Stimulated activated CD8-positive, alpha-beta memory T cell treated with anti-CD3 and anti-CD28 coated beads, Interleukin-7, amount 100 ng/mL, for 24 hours (primary cell): Measurements from ENCODE around the gene TMEM40.
A peak's percentile ranks its signal among the peaks of the same experiment; 100 is the strongest.
"Not testable (repeated sequence)": the region's sequence is repeated elsewhere in the genome, so short reads cannot be mapped to it uniquely, and the experiment has no call there.

Experiments
- DNase-seq: peaks from one replicate; pipeline ENCODE4 v3.0.0-alpha.2; 2020; ENCODE audit warnings: low read depth

TMEM40 gene

DNA sequence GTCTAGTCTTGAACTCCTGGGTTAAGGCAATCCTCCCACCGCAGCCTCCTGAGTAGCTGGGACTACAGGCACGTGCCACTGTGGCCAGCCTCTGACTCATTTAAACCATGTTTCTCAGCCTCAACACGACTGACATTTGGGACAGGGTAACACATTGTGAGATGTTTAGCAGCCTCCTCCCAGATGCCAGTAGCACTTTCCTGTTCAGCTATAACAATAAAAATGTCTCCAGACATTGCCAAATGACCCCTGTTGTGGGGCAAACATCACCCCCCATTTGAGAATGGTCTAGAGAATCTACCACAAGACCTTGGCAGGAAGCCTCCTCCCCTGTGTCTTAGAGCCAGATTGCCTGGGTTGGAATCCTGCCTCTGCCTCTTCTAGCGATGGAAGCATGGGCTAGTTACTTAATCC lies 8.4 kb downstream of the TMEM40 start:
- DNase-seq, result no peak

DNA sequence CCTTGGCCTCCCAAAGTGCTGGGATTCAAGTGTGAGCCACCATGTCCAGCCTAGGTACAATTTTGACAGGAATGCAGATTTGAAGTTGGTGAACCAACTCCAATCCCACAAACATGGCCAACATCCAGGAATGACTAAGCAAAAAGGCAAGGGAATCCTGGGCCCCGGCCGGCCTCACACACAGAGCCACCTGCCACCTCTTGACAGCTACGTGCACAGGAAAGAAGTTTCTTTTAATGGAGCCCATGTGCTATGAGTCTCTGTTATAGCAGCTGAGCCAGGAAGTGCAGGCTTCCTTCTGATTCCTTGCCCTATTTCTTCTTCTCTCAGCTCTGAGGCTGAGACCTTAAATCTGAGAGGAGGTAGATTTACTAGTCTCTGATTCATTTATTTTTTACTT lies 8.8 kb downstream of the TMEM40 start:
- no peak for DNase-seq

DNA sequence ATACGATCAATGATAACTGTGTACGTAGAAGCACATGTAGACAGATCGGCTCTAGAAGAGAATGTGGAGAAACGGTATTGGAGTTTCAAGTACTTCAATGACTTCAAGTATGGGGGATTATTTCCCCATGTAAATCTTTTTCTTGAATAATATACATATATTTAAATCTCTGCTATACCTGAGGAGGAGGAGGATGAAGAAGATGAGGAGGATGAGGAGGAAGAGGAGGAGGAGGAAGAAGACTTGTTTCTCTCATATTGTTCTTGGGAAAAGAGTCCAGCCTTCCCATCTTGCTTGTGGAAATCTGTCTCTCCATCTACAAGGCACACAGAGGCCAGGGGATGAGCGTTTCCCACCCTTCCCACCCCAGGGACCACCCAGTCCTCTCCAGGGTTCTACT lies 10.6 kb downstream of the TMEM40 start:
- DNase-seq, result no peak

DNA sequence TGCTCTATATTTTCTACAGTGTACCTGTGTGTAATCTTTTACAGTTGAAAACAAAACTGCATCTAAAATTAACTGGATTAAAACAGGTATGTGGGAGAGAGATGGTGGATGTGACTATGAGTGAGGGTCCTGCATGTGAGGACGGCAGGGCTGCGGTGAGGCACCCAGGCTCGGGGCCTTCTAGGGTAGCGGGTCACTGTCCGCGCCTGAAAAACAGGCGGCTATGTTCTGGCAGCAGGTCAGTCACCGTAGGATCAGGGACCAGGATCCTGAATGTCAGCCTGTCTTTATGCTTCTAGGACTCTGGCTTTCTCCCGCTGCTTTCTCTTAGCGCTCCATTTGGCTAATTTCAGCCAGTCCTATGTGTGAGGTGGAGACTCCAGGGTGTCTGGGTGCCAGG lies 12.6 kb downstream of the TMEM40 start:
- DNase-seq, result no peak

DNA sequence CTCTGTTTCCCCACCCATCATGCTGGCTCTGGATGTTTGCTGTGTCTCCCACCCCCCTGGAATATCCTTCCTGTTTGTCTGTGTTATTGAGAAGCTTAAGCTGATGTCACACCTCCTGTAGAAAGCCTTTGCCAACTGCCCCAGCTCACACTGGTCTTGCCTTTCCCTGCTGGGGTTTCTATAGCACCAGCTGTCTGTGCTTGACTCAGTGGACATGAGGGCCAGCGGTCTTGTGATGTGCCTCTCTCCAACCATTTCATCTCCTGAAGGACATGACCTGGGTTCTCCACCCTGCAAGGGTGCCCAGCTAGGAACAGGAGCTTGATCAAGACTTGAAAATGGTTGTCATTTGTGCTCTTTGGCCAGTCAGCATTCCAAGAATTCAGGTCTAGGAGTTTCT lies 14.7 kb downstream of the TMEM40 start:
- DNase-seq, result no peak

DNA sequence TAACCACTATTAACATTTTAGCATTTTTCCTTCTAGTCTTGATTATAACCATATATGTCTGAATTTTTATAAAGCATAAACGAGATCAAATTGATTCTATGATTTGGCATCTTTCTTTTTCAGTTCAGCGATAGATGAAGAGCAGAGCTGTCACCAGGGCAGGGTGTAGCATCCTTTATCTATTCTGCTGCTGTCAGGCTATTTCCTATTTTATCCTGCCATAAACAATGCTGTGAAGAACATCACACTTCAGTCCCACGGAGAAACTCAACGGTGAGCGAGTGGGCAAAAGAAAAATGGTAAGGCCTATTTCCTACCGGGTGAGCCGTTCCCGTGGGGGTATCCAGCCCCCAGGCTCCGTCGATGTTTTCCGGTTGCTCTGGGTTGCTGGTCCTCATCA lies 15.5 kb downstream of the TMEM40 start:
- no peak for DNase-seq

DNA sequence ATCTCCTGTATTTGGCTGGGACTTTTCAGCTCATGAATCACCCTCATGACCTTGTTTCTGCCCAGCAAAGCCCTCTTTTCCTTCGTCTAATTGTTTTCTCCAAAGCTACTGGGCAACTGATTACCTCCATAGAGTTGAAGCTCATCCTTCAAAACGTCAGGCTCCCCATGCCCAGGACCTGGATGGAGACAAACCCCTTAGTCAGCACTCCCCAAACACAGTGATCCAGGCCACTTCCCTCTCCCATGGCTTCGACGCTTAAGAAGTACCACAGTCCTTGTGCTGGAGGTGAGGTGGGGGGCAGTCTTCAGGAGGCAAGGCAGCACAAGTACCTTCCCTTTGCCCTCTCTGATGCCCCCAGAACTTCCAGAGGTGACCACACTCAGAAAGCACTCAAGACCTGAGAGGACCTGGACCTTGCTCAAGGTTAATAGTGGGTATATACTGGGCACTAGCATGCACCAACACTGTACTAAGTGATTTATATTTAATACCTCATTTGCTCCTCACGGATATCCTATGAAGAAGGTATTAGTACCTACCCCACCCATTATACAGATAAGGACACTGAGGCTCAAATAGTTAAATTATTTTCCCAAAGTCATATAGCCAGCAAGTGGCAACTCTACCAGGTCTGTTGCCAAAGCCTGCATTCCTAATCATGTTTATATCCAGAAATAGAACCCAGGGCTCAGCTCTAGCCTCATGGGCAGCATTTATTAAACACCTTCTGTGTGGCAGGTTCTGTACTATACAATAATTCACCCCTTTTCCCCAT lies 16.5 kb downstream of the TMEM40 start:
- no peak for DNase-seq

DNA sequence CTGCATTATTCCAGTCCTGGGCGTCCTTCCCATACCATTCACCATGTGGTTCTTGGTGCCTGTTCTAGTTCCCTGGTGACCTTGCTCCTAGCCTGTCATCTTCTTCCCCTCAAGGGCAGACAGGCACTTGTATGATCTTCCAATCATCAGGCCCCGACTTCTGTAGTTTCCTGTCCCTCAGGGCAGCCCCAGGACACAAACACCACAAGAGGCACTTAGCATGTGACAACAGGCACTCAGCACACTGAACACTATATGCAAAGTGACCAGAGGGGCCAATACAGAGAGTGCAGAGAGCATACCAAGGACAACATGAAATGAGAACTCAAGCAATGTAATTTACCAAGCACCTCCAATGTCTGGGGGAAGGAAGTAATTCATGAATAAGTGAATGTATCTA lies 17.9 kb downstream of the TMEM40 start:
- DNase-seq, result no peak

DNA sequence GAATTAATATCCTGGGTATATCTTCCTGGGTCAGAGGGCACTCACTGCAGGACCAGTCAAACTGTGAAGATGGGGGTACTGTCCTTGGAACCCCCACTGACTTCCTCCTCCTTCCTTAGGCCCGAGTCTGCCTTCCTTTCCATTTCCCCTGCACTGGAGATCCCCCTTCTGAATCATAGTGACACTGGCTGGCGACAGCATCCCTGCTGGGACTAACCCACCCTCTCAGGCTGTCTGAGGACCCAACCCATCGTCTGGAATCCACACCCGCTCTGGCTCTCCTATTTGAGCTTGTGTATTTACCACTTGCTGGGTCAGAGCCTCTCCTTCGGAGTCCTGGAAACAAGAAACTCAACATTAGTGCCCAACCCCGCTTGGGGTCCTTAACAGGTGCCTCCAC lies 21.2 kb downstream of the TMEM40 start:
- no peak for DNase-seq

DNA sequence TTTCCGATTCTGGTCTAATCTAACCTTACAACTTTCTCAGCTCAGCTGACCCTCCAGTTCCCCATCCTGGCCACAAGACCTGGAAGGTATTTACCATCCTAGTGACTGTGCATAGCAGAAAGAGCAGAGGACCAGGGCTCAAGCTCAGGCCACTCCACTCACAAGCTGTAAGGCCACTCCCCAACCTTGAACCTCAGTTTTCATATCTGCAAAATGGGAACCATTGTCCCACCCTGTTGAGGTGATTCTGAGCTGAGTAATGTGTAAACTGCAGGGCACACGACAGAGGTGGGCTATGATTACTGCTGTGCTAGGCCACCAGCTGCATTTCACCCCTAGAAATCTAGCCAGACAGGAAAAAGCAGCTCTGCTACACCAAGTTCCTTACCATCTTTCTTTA lies 21.7 kb downstream of the TMEM40 start:
- DNase-seq, result no peak

DNA sequence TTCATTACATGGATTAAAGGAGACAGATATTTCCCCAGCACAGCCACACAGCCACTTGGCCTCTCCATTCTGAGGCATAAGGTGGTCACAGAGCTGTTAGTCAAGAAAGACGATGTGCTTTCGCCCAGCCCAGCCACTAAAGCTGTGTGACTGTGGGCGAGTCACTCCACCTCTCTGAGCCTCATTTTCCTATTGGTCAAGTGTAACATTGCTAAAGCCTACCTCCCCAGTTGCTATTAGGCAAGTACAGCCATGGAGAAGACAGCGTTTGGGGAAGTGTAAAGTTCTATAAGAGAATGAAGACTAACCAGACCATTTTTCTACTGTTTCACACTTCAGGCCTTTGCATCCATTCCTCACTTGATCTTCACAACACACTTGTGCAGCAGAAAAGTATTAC lies 24.1 kb downstream of the TMEM40 start:
- no peak for DNase-seq

DNA sequence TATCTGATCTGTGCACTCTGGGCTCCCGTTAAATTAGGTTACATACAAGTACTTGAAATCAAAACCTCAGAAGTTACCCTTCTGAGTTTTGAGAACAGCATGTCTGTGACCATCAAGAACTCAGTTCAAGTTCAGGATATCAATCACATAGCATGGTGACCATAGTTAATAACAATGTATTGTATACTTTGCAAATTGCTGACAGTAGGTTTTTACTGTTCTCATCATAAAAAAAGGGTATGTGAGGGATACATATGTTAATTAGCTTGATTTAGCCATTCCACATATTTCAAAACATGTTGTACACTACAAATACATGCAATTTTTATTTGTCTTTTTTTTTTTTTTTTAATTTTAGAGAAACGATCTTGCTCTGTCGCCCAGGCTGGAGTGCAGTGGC lies 25.5 kb downstream of the TMEM40 start:
- no peak for DNase-seq

DNA sequence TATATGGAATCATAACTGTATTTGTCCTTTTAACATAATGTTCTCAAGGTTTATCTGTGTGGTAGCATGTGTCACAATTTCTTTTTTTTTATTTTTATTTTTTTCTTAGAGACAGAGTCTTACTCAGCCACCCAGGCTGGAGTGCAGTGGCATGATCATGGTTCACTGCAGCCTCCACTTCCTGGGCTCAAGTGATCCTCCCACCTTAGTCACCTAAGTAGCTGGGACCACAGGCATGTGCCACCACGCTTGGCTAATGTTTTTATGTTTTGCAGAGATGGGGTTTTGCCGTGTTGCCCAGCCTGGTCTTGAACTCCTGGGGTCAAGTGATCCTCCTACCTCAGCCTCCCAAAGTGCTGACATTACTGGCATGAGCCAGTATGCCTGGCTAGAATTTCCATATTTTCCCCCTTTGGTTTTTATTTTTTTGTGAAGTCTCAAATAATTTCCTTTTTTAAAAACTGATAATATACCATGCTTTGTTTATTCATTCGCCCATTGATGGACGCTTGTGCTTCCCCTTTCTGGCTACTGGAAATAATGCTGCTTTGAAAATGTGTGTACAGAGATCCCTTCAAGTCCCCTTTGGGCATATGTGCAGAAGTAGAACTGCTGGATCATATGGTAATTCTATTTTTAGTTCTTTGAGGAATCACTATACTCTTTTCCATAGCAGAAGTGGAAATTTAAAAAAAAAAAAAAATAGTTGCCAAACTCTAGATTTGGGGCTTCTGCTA lies 28.4 kb downstream of the TMEM40 start:
- no peak for DNase-seq

DNA sequence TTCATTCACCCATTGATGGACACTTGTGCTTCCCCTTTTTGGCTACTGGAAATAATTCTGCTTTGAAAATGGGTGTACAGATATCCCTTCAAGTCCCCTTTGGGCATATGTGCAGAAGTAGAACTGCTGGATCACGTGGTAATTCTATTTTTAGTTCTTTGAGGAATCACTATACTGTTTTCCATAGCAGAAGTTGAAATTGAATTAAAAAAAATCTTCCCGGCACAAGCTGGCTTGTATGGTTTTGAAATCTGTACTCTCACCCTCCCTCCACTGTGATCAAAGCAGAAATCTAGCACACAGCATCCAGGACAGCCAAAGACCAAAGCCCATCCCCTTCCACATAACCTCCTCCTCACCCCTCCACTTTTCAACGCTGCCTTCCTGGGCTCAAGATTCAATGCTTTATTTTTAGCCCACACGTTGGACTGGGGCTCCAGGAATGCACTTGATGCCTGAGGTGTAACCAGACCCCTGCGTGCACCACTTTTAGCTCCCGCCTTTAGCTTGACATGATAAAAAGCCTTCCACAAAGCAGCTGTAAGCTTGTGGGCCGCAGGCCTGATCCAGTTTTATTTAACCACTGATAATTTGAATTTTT lies 29.9 kb downstream of the TMEM40 start:
- DNase-seq, result no peak

DNA sequence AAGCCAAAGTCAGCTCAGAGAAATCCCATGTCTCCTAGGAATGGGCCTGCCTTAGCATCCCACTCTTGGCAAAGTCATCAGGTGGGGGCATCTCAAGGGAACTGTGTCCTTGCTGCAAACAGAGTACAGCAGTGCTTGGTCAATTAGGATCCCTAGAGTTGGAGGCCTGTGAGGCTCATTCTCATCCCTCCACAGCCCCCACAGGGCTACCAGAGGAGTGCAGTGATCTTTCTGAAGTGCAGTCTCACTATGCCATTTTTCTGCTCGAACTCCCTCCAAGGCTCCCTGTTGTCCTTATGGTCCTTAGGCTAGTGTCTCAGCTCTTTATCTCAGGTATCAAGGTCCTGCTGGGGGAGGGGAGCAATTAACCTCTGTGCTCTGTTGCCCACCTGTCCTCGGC lies 31.1 kb downstream of the TMEM40 start:
- DNase-seq, result no peak

DNA sequence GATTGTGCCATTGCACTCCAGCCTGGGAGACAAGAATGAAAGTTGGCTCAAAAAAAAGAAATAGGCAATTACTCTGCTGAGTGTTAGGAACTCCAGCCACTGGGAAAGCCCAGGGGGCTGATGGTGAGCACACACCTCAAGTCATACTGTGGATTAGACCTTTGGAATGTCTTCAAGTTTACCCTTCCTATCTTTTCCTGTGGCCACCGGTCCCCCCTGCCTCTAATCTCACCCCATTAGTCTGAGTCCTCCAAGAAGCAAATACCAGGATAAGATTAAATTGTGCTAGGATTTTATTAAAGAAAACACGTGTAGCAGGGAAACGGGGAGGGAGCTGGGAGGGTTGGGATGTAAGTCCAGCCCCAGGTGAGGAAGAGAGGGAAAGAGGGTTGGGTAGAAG lies 31.6 kb downstream of the TMEM40 start:
- DNase-seq, result no peak

DNA sequence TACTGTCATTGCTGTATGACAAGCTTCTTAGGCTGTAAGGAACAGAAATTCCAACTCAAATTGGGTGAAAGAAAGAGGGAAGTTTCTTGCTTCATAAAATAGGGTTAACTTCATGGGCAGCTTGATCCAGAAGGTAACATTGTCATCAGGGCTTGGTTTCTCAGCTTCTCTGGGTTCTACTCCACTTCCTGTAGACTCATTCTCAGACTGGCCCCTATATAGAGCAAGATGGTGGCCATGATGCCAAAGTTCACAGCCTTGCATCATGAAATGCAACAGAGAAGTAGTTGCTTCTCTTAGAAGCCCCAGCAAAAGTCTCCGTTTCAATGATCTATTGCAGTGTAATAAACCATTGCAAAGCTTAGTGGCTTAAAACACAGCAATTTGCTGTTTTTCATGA lies 33.6 kb downstream of the TMEM40 start:
- DNase-seq, result no peak

DNA sequence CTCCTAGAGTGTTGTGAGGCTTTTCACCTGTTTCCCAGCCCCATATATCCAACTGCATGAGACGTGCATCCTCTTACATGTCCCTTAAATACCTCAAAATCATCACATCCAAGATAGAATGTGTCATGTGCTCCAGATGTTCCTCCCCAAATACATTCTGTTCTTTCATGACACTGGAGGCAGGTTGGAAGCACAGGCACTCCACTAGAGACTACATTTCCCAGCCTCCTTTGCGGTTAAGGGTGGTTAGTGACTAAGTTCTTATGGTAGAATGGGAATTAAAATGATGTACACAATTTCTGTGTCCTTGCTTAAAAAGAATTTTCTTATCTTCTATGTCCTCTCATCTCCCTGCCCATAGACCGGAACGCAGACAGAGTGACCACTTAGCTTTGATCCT lies 34.3 kb downstream of the TMEM40 start:
- DNase-seq, result no peak

DNA sequence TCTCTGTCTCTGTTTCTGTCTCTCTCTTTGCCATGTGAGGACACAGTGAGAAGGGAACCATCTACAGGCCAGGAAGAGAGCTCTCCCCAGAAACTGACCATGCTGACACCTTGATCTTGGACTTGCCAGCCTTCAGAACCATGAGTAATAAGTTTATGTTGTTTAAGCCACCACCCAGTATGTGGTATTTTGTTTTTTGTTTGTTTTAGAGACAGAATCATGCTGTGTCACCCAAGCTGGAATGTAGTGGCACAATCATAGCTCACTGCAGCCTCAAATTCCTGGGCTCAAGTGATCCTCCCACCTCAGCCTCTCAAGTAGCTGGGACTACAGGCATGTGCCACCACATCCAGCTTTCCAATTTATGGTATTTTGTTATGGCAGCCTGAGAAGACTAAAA lies 35.7 kb downstream of the TMEM40 start:
- not testable (repeated sequence) for DNase-seq

DNA sequence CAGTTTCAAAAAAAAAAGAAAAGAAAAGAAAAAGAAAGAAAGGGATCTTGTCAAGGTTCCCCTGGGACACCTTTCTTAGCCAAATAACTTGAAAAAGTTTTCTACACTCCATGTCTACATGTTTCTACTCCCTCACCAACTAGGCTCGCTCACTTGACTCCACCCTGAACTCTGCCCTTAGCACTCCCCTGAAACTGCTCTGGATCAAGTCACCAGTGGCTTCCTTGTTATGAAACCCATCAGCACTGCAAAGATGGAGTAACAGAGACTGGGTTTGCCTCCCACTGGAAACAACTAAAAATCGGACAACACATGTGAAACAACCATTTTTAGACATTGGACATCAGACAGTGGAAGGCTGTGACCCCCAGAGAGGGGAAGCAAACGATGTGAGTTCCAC lies 36.8 kb downstream of the TMEM40 start:
- no peak for DNase-seq

DNA sequence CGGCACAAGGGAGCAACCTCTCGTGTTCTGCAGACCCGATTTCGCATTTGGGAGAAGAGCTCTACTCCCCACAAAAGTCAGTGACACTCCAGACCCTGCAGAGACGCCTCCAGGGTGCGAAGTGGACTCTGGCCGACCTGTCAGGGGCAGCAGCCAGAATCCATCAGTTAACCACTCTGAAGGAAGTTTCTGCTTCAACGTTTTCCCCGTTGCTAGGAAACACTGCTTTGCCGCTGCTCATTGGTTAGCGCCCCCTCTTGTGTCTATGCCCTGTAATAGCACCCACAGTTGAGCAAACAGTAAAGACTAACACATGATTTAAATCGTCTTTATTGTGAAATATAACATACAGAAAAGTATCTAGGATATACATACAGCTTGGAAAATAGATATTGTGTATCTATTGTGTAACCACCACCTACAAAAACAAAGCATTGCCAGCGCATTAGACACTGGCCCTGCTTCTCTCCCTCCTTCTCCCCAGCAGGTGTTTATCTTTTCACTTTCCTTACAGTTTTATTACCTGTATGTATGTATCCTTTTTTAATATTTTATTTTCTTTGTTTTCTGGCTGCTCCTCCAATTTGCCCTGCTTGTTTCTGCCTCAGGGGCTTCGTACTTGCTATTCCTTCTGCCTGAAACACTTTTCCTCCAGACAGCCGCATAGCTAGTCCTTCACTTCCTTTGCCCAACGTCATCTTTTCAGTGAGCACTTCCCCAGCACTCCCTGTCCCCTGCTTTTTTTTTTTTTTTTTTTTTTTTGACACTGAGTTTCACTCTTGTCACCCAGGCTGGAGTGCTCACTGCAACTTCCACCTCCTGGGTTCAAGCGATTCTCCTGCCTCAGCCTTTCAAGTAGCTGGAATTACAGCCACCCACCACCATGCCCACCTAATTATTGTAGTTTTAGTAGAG lies 38.8 kb downstream of the TMEM40 start:
- peak; percentile 46 for DNase-seq

DNA sequence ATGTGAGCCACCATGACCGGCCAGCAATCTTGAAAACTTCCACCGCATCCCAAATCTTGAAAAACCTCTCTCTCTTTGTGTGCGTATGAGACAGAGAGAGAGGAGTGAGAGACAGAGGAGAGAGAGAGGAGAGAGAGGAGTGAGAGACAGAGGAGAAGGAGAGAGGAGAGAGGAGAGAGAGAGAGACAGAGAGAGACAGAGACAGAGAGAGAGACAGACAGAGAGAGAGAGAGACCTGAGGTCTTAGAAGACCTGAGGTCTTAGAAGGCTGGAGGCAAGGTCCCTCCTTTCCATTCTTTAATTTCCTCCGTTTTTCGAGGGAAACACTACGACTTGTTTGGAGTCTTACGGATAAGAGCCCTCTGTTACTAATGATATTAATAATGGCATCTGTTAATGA lies 39.5 kb downstream of the TMEM40 start:
- DNase-seq, result no peak
